Sigmoid colon (tissue), 3 donors: ENCODE results near the gene RPP38.

Experiments
- POLR2A ChIP-seq, 2 donors: fragments of 450-650 bp; IDR thresholded peaks; one replicate each; pipeline ENCODE4 v1.6.1; 2016; ENCODE audit warnings: antibody characterized with exemption in 2 of 2, mild to moderate bottlenecking in 2 of 2, moderate library complexity in 2 of 2
- TF ChIP-seq, protein P1 (sequence below), 4 experiments: fragments of 450-650 bp in 3 of 4; fragments of 200-600 bp in 1 of 4; IDR thresholded peaks; one replicate each; pipeline ENCODE4 v1.5.1; 2016 to 2019; ENCODE audit warnings: antibody characterized with exemption in 4 of 4, mild to moderate bottlenecking in 3 of 4, moderate library complexity in 2 of 4

DNA sequence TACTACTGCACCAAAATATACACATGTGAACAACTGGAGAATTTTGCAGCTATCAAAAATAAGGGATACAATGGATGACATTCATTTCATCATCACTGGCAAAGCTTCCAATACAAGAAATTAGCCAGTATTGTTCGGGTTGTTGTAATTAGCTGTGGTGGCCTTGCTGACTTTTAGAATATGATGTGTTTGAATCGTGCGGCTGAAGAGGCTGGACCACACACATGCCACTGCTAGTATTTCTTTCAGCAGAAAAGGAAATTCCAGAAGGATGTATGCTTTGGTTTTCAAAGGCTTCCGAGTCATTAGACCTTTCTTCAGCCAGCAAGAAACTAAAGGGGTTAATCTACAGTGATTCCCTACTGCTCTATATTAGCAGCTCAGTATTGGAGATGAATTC lies 16.6 kb downstream of the RPP38 start:
- TF ChIP-seq, protein P1, sequence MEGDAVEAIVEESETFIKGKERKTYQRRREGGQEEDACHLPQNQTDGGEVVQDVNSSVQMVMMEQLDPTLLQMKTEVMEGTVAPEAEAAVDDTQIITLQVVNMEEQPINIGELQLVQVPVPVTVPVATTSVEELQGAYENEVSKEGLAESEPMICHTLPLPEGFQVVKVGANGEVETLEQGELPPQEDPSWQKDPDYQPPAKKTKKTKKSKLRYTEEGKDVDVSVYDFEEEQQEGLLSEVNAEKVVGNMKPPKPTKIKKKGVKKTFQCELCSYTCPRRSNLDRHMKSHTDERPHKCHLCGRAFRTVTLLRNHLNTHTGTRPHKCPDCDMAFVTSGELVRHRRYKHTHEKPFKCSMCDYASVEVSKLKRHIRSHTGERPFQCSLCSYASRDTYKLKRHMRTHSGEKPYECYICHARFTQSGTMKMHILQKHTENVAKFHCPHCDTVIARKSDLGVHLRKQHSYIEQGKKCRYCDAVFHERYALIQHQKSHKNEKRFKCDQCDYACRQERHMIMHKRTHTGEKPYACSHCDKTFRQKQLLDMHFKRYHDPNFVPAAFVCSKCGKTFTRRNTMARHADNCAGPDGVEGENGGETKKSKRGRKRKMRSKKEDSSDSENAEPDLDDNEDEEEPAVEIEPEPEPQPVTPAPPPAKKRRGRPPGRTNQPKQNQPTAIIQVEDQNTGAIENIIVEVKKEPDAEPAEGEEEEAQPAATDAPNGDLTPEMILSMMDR (IDR thresholded peaks at IDR 0.05) = no peak
- TF ChIP-seq POLR2A (IDR thresholded peaks at IDR 0.05) = no peak
